Gastrocnemius medialis (tissue), 4 donors: Measurements from ENCODE around the gene EGLN1.

Source experiments
- CTCF ChIP-seq, 5 experiments: fragments of 450-650 bp in 3 of 5; fragments of 200-600 bp in 2 of 5; sonication (generic) in 2 of 5; IDR thresholded peaks in 4 of 5; conservative IDR thresholded peaks in 1 of 5; 1 replicate in 4 of 5; 2 replicates in 1 of 5; pipeline ENCODE4 v1.5.1; 2016 to 2019; ENCODE audit warnings: antibody characterized with exemption in 5 of 5, mild to moderate bottlenecking in 3 of 5, moderate library complexity in 3 of 5
- POLR2A ChIP-seq, 2 donors: fragments of 450-650 bp; IDR thresholded peaks; one replicate each; pipeline ENCODE4 v1.6.1; 2017; ENCODE audit warnings: antibody characterized with exemption in 2 of 2, mild to moderate bottlenecking in 2 of 2, moderate library complexity in 2 of 2

- TF ChIP-seq POLR2A (IDR thresholded peaks at IDR 0.05) (no peak), CTCF (IDR thresholded peaks at IDR 0.05 in 4 of 5, conservative IDR thresholded peaks at IDR 0.05 in 1 of 5) (no peak)
Measured at GRCh38 chr1:231332761-231333160, 89.3 kb downstream of the EGLN1 start.
